ENCODE results near the gene SCO2. TPM values are rescaled to one million over a fixed set of nuclear protein-coding genes. Genes with fewer than 3 reads are reported as not detected.

SCO2 gene
- total RNA-seq, 1 experiment from 2014 or later: 7.0 TPM

- ChIA-PET CTCF (interaction anchor here (0.7 to 1.8 kb wide), 2 partner anchors 17 to 24 kb away, joined by 3 to 21 read pairs; partner anchors contain the start of gene SCO2), RAD21 (ENCODE audit: low non-redundant PET in 1 of 2, low total read pairs in 2 of 2, uncharacterized antibody in 2 of 2, unreplicated experiment in 2 of 2) (no interaction called here), POLR2A (interaction anchor here (2.1 kb wide), 1 partner anchor 17 kb away, joined by 20 read pairs; the partner anchor contains the start of gene SCO2)
- H2AFZ ChIP-seq (ENCODE audit: low read depth, low read length, poor library complexity, severe bottlenecking): no peak overlapping the region
- H3K9me3 ChIP-seq (ENCODE audit: control insufficient read depth in 1 of 2, insufficient read depth in 1 of 2, low read depth in 1 of 2, low read length in 2 of 2): no peaks in the 10 kb centered on the region
- H3K4me1 ChIP-seq (ENCODE audit: control insufficient read depth in 1 of 2, insufficient read depth in 2 of 2, low read length in 2 of 2): peaks cover 10 to 17% of the 10 kb centered on the region in 2 experiments
- H3K9ac ChIP-seq (ENCODE audit: low read length): peak overlapping the region; percentile 74
- DNase-seq (ENCODE audit: low read depth, low spot score) (no peak), ATAC-seq (no peak)
- H3K4me3 ChIP-seq (replicated peaks in 1 of 2; ENCODE audit: low read depth in 1 of 2, low read length in 2 of 2): peak overlapping the region; percentile 66 to 87
- peak overlapping the region; percentile 84; the same call in 1 of the 2 replicates for H3K27ac ChIP-seq (ENCODE audit: low read depth, low read length)
- no peaks in the 10 kb centered on the region for H3K9me2 ChIP-seq (ENCODE audit: insufficient read depth)
- H4K20me1 ChIP-seq (ENCODE audit: insufficient read depth): no peaks in the 10 kb centered on the region
- H3K27me3 ChIP-seq (ENCODE audit: insufficient read depth, low read length): no peaks in the 10 kb centered on the region
- TF ChIP-seq CBX3 (IDR thresholded peaks at IDR 0.05; ENCODE audit: low read depth) (no peak), POLR2AphosphoS5 (IDR thresholded peaks at IDR 0.05; ENCODE audit: low read depth, low read length) (no peak), POLR2A (IDR thresholded peaks at IDR 0.05; ENCODE audit: borderline replicate concordance, extremely low read depth, insufficient read depth, insufficient read length) (no peak), ZFX (IDR thresholded peaks at IDR 0.05) (no peak), MAX (IDR thresholded peaks at IDR 0.05) (no peak), ELF1 (IDR thresholded peaks at IDR 0.05; ENCODE audit: borderline replicate concordance, low read depth) (no peak), CTCF (IDR thresholded peaks at IDR 0.05 in 2 of 3, conservative IDR thresholded peaks at IDR 0.05 in 1 of 3; ENCODE audit: borderline replicate concordance in 1 of 3, insufficient read depth in 1 of 3, low read depth in 2 of 3, low read length in 2 of 3) (no peak), FOSL1 (IDR thresholded peaks at IDR 0.05; ENCODE audit: low read depth) (no peak), ZNF274 (IDR thresholded peaks at IDR 0.05; ENCODE audit: low read depth, low read length) (no peak), EGR1 (IDR thresholded peaks at IDR 0.05; ENCODE audit: low read depth) (no peak), SP1 (IDR thresholded peaks at IDR 0.05; ENCODE audit: low read depth) (no peak), ATF3 (IDR thresholded peaks at IDR 0.05) (no peak), RAD21 (IDR thresholded peaks at IDR 0.05; ENCODE audit: low read depth) (no peak), ZBTB33 (IDR thresholded peaks at IDR 0.05; ENCODE audit: extremely low read depth, insufficient replicate concordance, low read length) (no peak), EZH2phosphoT487 (IDR thresholded peaks at IDR 0.05; ENCODE audit: borderline replicate concordance) (no peak), JUND (IDR thresholded peaks at IDR 0.05) (no peak), REST (IDR thresholded peaks at IDR 0.05; ENCODE audit: low read depth) (no peak), SRF (IDR thresholded peaks at IDR 0.05; ENCODE audit: low read depth) (no peak)
- TSS peak; percentile 76 for BruUV-seq (replicated peaks)
- intact Hi-C loops (cut with micrococcal nuclease): loop anchor here (1.0 kb wide), 1 partner anchor 16 kb away; the partner anchor contains the start of gene SCO2
- peaks cover 0 to 8% of the 10 kb centered on the region in 2 experiments; a peak in 1 of 4 replicates for H3K36me3 ChIP-seq (ENCODE audit: control insufficient read depth in 1 of 2, insufficient read depth in 2 of 2, low read length in 2 of 2)
- H3K79me2 ChIP-seq (ENCODE audit: insufficient read depth, low read length): peaks cover 66% of the 10 kb centered on the region
- H3K4me2 ChIP-seq (ENCODE audit: low read length): peak overlapping the region; percentile 81
Observed at GRCh38 chr22:50508897-50509296, 16.5 kb downstream of the SCO2 start.

All from HCT116 (cell line).